ENCODE measurements around the gene SNTG2. TPM values are rescaled to one million over a fixed set of nuclear protein-coding genes. Genes with fewer than 3 reads are reported as not detected.

The SNTG2 gene
- total and polyA plus RNA-seq, 4 donors, result not detected

GRCh38 chr2:1088192-1088860 lies 137.7 kb downstream of the SNTG2 start:
- Histone ChIP-seq H3K27ac (ENCODE audit: low read depth in 1 of 2, low read length in 2 of 2) (no peak overlapping the region), H3K4me1 (ENCODE audit: control insufficient read depth in 4 of 4, insufficient read depth in 4 of 4, low read length in 3 of 4) (no peaks in the 10 kb centered on the region), H3K36me3 (ENCODE audit: control insufficient read depth in 4 of 4, insufficient read depth in 3 of 4, low read depth in 1 of 4, low read length in 3 of 4) (no peaks in the 10 kb centered on the region), H3K27me3 (ENCODE audit: control insufficient read depth in 4 of 4, insufficient read depth in 4 of 4, low read length in 3 of 4) (peaks cover 0 to 2% (median 0%) of the 10 kb centered on the region in 4 donors), H3K9me3 (ENCODE audit: control insufficient read depth in 4 of 4, low read length in 3 of 4) (no peaks in the 10 kb centered on the region), H3K9ac (ENCODE audit: low read depth in 1 of 2, low read length in 2 of 2) (no peak overlapping the region), H3K4me3 (ENCODE audit: low read depth in 1 of 3, low read length in 3 of 3) (no peak overlapping the region)
- TF ChIP-seq JUND (IDR thresholded peaks at IDR 0.05), result no peak
- TF ChIP-seq REST (IDR thresholded peaks at IDR 0.05), result no peak
- no peak for TF ChIP-seq RAD21 (IDR thresholded peaks at IDR 0.05)
- no peak for TF ChIP-seq NR2F2 (IDR thresholded peaks at IDR 0.05)
- TF ChIP-seq, protein P1, sequence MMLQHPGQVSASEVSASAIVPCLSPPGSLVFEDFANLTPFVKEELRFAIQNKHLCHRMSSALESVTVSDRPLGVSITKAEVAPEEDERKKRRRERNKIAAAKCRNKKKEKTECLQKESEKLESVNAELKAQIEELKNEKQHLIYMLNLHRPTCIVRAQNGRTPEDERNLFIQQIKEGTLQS (IDR thresholded peaks at IDR 0.05), result no peak
- no peak for TF ChIP-seq TAF1 (conservative IDR thresholded peaks at IDR 0.05)
- no peak for TF ChIP-seq FOXA2 (IDR thresholded peaks at IDR 0.05)
- TF ChIP-seq FOXA1 (IDR thresholded peaks at IDR 0.05), result no peak
- no peak for TF ChIP-seq MAX (IDR thresholded peaks at IDR 0.05)
- no peak for TF ChIP-seq GABPA (IDR thresholded peaks at IDR 0.05 in 1 of 2, conservative IDR thresholded peaks at IDR 0.05 in 1 of 2)
- no peak for TF ChIP-seq SP1 (IDR thresholded peaks at IDR 0.05)
- no peak for TF ChIP-seq HNF4A (conservative IDR thresholded peaks at IDR 0.05)
- TF ChIP-seq HNF4G (IDR thresholded peaks at IDR 0.05), result no peak
- no peak for DNase-seq (ENCODE audit: low spot score)
- 66% methylated on average over 6 of the region's 6 CpGs for WGBS

DNA sequence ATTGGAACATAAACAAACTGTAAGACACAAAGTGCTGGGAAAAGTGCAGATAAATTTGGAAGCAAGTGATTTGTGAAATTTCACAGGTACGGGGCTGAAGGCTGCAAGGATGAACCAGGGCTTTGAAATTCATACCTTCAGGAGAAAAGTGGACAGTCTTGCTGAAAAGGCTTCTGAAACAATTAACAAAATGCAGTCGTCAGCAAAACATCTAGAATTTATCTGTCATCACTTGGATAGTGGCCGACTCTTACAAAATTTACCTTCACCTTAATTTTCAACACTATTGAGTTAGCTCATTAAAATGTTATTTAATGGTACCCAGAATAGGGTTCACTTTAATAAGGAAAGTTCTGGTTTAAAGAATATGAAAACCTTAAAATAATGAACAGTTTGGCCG lies 138.3 kb downstream of the SNTG2 start:
- no peaks in the 10 kb centered on the region for H3K9me3 ChIP-seq (ENCODE audit: control insufficient read depth in 4 of 4, low read length in 3 of 4)
- no peaks in the 10 kb centered on the region for H3K4me1 ChIP-seq (ENCODE audit: control insufficient read depth in 4 of 4, insufficient read depth in 4 of 4, low read length in 3 of 4)
- no peak for TF ChIP-seq GABPA (IDR thresholded peaks at IDR 0.05 in 1 of 2, conservative IDR thresholded peaks at IDR 0.05 in 1 of 2)
- TF ChIP-seq YY1 (IDR thresholded peaks at IDR 0.05), result no peak
- no peak for TF ChIP-seq CTCF (IDR thresholded peaks at IDR 0.05; ENCODE audit: low read depth, low read length, missing input control)
- 74% methylated on average over 4 of the region's 4 CpGs for WGBS
- no peak overlapping the region for H3K27ac ChIP-seq (ENCODE audit: low read depth in 1 of 2, low read length in 2 of 2)
- no peak overlapping the region for H3K4me3 ChIP-seq (ENCODE audit: low read depth in 1 of 3, low read length in 3 of 3)
- H3K36me3 ChIP-seq (ENCODE audit: control insufficient read depth in 4 of 4, insufficient read depth in 3 of 4, low read depth in 1 of 4, low read length in 3 of 4), result no peaks in the 10 kb centered on the region
- H3K27me3 ChIP-seq (ENCODE audit: control insufficient read depth in 4 of 4, insufficient read depth in 4 of 4, low read length in 3 of 4), result peaks cover 0 to 2% (median 0%) of the 10 kb centered on the region in 4 donors
- no peak overlapping the region for H3K9ac ChIP-seq (ENCODE audit: low read depth in 1 of 2, low read length in 2 of 2)
- no peak for DNase-seq (ENCODE audit: low spot score)
